Body of pancreas (tissue), 4 donors: Measurements from ENCODE around the gene BUB1B.
"Not testable (repeated sequence)": the region's sequence is repeated elsewhere in the genome, so short reads cannot be mapped to it uniquely, and the experiment has no call there.

ENCODE experiments used
- POLR2A ChIP-seq, 3 donors: fragments of 450-650 bp; IDR thresholded peaks; one replicate each; pipeline ENCODE4 v1.6.1; 2016; ENCODE audit warnings: antibody characterized with exemption in 3 of 3, mild to moderate bottlenecking in 2 of 3
- TF ChIP-seq, protein P1 (sequence below), 7 experiments: fragments of 450-650 bp in 4 of 7; fragments of 200-600 bp in 3 of 7; sonication (generic) in 3 of 7; IDR thresholded peaks; one replicate each; pipeline ENCODE4 v1.5.1; 2016 to 2019; ENCODE audit warnings: antibody characterized with exemption in 7 of 7

DNA sequence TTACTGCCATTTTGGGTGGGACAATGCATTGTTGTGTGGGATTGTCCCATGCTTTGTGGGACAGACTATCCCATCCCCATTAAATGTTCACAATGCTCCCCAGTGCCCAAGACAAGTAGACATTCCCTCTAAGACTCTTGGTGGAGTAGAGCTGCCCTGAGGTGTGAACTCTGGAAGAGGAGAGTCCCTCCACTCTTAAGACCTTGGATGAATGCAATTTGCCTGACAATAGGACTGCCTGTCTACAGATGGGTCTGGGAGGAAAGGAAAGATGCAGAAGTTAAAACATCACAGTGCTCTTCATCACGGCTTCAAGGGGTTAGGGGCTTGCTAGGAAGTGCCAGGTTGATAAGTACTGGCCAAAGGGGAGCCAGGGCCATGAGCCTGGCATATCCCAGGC lies 6.0 kb upstream of the BUB1B start:
- TF ChIP-seq, protein P1, sequence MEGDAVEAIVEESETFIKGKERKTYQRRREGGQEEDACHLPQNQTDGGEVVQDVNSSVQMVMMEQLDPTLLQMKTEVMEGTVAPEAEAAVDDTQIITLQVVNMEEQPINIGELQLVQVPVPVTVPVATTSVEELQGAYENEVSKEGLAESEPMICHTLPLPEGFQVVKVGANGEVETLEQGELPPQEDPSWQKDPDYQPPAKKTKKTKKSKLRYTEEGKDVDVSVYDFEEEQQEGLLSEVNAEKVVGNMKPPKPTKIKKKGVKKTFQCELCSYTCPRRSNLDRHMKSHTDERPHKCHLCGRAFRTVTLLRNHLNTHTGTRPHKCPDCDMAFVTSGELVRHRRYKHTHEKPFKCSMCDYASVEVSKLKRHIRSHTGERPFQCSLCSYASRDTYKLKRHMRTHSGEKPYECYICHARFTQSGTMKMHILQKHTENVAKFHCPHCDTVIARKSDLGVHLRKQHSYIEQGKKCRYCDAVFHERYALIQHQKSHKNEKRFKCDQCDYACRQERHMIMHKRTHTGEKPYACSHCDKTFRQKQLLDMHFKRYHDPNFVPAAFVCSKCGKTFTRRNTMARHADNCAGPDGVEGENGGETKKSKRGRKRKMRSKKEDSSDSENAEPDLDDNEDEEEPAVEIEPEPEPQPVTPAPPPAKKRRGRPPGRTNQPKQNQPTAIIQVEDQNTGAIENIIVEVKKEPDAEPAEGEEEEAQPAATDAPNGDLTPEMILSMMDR (IDR thresholded peaks at IDR 0.05) = not testable (repeated sequence)
- TF ChIP-seq POLR2A (IDR thresholded peaks at IDR 0.05) = not testable (repeated sequence)
